ENCODE data around the gene GPD2. TPM values are rescaled to one million over a fixed set of nuclear protein-coding genes. Genes with fewer than 3 reads are reported as not detected.

The GPD2 gene
- total and polyA plus RNA-seq, 12 donors, result 3.7 to 20.9 (median 14.3) TPM

DNA sequence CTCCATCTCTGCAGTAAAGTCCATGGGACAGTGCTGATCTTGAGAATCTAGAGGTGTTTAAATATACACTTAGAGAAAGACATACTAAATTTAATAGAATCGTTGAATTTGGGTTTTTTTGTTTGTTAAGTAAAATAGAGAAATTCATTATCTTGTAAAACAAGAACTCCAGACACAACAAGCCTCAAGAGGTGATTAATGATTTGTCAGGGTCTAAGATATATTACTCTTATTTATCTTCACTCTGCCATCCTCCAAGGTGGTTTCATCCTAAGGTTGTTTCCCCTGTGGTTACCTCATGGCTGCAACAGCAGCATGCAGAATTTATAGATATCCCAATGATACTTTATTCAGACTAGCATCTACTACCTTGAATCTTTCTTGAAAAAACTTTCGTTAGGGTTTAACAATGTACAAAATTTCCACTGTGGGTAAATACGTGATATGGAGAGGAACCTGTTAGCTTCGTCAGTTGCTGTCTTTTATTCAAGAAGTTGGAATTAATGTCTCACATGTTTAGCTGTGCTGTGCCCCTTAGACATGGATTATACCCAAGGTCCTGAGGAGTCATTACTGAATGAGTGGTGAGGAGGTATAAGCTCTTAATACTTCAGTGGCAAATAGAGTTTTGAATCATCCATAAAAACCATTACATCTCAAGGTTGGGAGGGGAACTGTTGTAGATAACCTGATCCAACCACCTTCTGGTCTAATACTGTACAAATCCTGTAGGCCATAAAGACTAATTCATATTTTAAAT lies 128.0 kb downstream of the GPD2 start:
- no peaks in the 10 kb centered on the region for H3K9me3 ChIP-seq
- H3K36me3 ChIP-seq, result peaks cover 0 to 23% (median 2%) of the 10 kb centered on the region in 9 donors
- peaks cover 0 to 18% (median 6%) of the 10 kb centered on the region in 9 donors for H3K4me1 ChIP-seq
- TF ChIP-seq, protein P1, sequence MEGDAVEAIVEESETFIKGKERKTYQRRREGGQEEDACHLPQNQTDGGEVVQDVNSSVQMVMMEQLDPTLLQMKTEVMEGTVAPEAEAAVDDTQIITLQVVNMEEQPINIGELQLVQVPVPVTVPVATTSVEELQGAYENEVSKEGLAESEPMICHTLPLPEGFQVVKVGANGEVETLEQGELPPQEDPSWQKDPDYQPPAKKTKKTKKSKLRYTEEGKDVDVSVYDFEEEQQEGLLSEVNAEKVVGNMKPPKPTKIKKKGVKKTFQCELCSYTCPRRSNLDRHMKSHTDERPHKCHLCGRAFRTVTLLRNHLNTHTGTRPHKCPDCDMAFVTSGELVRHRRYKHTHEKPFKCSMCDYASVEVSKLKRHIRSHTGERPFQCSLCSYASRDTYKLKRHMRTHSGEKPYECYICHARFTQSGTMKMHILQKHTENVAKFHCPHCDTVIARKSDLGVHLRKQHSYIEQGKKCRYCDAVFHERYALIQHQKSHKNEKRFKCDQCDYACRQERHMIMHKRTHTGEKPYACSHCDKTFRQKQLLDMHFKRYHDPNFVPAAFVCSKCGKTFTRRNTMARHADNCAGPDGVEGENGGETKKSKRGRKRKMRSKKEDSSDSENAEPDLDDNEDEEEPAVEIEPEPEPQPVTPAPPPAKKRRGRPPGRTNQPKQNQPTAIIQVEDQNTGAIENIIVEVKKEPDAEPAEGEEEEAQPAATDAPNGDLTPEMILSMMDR (IDR thresholded peaks at IDR 0.05), result no peak
- no peak for DNase-seq
- intact Hi-C loops (cut with DNase I), result loop anchor here in 3 of 10 donors (10.0 kb wide), 3 partner anchors 129 to 219 kb away; partner anchors contain the start of gene GPD2 (in 1 of the 3)
- ATAC-seq, result no peak
- no peaks in the 10 kb centered on the region for H3K27me3 ChIP-seq
- no peak overlapping the region for H3K27ac ChIP-seq
- no peak overlapping the region for H3K4me3 ChIP-seq
- 97 to 98% methylated on average over 4 of the region's 4 CpGs for WGBS, 2 donors

GRCh38 chr2:156565066-156565710 lies 129.0 kb downstream of the GPD2 start:
- Histone ChIP-seq H3K27me3 (no peaks in the 10 kb centered on the region), H3K9me3 (no peaks in the 10 kb centered on the region), H3K4me1 (peaks cover 0 to 18% (median 6%) of the 10 kb centered on the region in 9 donors), H3K4me3 (no peak overlapping the region), H3K36me3 (peaks cover 0 to 24% (median 11%) of the 10 kb centered on the region in 9 donors), H3K27ac (no peak overlapping the region)
- intact Hi-C loops (cut with DNase I), result loop anchor here in 3 of 10 donors (10.0 kb wide), 3 partner anchors 130 to 220 kb away; partner anchors contain the start of gene GPD2 (in 1 of the 3)
- 85 to 88% methylated on average over 5 of the region's 5 CpGs for WGBS, 2 donors
- TF ChIP-seq, protein P1 (IDR thresholded peaks at IDR 0.05), result no peak
- ATAC-seq, result no peak
- DNase-seq, result no peak

DNA sequence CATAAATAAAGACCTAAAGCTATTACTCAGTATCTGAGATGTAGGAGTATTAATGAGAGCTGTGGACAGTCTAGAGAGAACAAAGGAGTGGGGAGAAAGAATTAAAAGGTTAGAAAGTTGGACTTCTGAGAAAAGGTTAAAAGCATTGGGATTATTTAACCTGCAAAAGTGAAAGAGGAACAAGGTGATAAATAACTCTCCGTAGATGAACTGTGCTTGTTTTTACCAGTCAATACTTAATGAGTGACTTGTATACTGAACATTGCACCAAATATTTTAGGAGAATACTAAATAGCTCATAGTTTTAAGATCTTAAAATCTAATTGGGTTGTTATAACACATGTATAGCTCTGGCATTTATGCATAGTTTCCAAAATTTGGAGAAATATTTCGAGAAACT lies 137.5 kb downstream of the GPD2 start:
- Histone ChIP-seq H3K36me3 (peaks cover 0 to 70% (median 20%) of the 10 kb centered on the region in 9 donors), H3K27me3 (no peaks in the 10 kb centered on the region), H3K4me1 (no peaks in the 10 kb centered on the region), H3K9me3 (no peaks in the 10 kb centered on the region), H3K4me3 (no peak overlapping the region), H3K27ac (no peak overlapping the region)
- no peak for DNase-seq
- TF ChIP-seq, protein P1 (IDR thresholded peaks at IDR 0.05), result no peak
- intact Hi-C loops (cut with DNase I), result no loop called here
- no peak for ATAC-seq
- WGBS, 2 donors, result 92 to 96% methylated on average over 2 of the region's 2 CpGs

DNA sequence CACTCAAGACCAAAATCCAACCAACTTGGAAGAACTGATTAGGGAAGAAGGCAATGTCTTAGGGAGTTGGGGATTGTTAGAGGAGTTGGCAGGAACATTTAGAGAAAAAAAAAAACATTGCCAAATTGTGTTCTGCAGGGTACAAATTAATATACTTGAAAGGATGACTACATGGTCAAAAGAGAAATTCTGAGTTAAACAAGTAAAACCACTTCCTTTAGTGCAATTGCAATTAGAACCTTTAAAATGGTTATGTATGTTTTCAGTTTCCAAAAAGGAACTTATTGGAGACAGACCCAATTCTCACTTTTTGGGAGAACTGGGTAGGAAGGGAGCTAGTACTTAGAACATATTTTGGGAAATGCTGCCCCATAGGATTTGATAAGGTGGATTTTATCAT lies 137.9 kb downstream of the GPD2 start:
- TF ChIP-seq, protein P1 (IDR thresholded peaks at IDR 0.05), result no peak
- no peaks in the 10 kb centered on the region for H3K9me3 ChIP-seq
- no peaks in the 10 kb centered on the region for H3K27me3 ChIP-seq
- intact Hi-C loops (cut with DNase I), result no loop called here
- no peak for ATAC-seq
- H3K4me3 ChIP-seq, result no peak overlapping the region
- H3K27ac ChIP-seq, result no peak overlapping the region
- DNase-seq, result no peak
- H3K4me1 ChIP-seq, result no peaks in the 10 kb centered on the region
- H3K36me3 ChIP-seq, result peaks cover 0 to 70% (median 19%) of the 10 kb centered on the region in 9 donors
